Lower leg skin (tissue), 3 donors: ENCODE data around the gene CDX1.

Experiments used
- POLR2A ChIP-seq, 2 donors: fragments of 450-650 bp; IDR thresholded peaks; one replicate each; pipeline ENCODE4 v1.6.1; 2016 to 2017; ENCODE audit warnings: antibody characterized with exemption in 2 of 2, mild to moderate bottlenecking in 1 of 2, moderate library complexity in 1 of 2
- TF ChIP-seq, protein P1 (sequence below), 3 donors: fragments of 450-650 bp; IDR thresholded peaks; one replicate each; pipeline ENCODE4 v1.5.1; 2016; ENCODE audit warnings: antibody characterized with exemption in 3 of 3, mild to moderate bottlenecking in 3 of 3, moderate library complexity in 2 of 3

DNA sequence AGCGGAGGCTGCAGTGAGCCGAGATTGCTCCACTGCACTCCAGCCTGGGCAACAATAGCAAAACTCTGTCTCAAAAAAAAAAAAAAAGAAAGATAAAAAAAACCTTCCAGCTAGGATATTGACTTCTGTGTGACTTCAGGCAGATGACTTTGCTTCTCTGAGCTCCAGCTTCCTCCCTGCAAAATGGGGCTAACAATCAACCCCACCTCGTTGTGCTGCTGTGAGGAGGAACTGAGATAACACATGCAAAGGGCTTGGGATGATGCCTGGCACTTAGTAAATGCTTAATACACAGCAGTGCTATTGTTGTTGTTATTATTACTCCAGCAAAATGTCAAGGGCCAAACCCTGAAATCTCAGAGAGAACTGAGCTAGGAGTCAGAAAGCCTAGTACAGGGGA, 3.5 kb upstream of the CDX1 start:
- TF ChIP-seq, protein P1, sequence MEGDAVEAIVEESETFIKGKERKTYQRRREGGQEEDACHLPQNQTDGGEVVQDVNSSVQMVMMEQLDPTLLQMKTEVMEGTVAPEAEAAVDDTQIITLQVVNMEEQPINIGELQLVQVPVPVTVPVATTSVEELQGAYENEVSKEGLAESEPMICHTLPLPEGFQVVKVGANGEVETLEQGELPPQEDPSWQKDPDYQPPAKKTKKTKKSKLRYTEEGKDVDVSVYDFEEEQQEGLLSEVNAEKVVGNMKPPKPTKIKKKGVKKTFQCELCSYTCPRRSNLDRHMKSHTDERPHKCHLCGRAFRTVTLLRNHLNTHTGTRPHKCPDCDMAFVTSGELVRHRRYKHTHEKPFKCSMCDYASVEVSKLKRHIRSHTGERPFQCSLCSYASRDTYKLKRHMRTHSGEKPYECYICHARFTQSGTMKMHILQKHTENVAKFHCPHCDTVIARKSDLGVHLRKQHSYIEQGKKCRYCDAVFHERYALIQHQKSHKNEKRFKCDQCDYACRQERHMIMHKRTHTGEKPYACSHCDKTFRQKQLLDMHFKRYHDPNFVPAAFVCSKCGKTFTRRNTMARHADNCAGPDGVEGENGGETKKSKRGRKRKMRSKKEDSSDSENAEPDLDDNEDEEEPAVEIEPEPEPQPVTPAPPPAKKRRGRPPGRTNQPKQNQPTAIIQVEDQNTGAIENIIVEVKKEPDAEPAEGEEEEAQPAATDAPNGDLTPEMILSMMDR (IDR thresholded peaks at IDR 0.05): no peak
- no peak for TF ChIP-seq POLR2A (IDR thresholded peaks at IDR 0.05)
